NCI-H748 (cell line): ENCODE measurements around the gene RUNX1.

Experiments used
- DNase-seq: peaks from one replicate; lab custom pipeline; 2025; ENCODE audit not compliant: unreplicated experiment; lab: John Stamatoyannopoulos, UW

RUNX1 gene

DNA sequence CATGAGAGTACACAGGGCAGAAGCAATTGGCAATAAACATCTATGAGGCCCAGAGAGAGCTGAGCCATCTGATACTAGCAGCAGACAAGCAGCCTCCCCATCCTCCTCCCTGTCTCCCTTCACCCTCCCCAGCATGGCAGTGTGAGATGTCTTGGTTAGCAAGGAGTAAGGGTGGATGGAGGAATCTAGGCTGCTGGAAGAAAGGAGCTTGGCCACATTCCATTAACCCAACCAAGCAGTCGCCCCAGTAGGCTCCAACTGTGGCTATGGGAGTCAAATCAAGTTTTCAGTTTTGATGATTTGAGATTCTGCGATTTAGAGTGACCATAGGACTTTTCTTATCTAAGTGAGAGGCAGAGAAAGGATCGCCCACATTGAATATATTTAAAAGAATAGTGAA lies 12.9 kb upstream of the RUNX1 start:
- DNase-seq = no peak

GRCh38 chr21:35059742-35060141 lies 10.6 kb upstream of the RUNX1 start:
- no peak for DNase-seq

DNA sequence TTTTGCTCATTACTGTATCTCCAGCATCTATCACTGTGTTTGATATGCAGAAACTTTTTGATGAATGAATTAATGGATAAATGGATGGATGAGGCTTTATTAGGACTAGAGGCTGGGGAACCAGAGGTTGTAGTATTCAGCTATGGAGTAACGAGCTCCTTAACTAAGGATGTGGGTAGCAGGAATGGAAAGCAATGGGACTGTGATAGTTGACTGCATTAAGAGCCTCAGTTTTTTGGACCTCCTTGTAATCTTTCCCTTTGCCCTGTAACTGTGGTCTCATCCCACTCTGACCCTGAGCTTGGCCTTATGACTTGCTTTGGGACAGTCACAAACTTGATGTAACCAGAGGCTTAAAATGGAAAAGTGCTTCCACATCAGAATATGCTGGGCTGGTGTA lies 9.0 kb upstream of the RUNX1 start:
- no peak for DNase-seq

DNA sequence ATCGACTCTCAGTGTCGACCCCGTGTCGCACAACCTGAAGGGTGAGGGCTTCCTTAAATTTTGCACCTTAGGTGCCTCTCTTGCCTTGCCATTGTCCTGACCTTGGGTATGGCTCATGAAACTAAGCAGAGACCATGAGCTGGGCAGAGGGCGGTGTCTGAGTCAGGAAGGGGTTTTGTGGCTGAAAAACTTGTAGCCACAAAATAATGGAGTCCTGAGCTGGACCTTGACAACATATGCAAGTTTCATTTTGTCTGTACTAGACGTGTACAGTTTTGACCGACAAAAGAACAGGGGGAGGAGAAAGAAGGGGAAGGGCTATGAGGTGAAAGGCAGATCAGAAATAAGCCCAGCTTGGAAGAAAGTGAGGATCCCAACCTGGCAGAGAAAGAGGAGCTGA lies 8.3 kb upstream of the RUNX1 start:
- DNase-seq = no peak

GRCh38 chr21:35053356-35054096 lies 4.4 kb upstream of the RUNX1 start:
- no peak for DNase-seq

GRCh38 chr21:35052801-35053200 lies 3.7 kb upstream of the RUNX1 start:
- no peak for DNase-seq

- DNase-seq = peak; percentile 62
These were observed 2.3 kb upstream of the RUNX1 start for GRCh38 chr21:35051287-35051818.

DNA sequence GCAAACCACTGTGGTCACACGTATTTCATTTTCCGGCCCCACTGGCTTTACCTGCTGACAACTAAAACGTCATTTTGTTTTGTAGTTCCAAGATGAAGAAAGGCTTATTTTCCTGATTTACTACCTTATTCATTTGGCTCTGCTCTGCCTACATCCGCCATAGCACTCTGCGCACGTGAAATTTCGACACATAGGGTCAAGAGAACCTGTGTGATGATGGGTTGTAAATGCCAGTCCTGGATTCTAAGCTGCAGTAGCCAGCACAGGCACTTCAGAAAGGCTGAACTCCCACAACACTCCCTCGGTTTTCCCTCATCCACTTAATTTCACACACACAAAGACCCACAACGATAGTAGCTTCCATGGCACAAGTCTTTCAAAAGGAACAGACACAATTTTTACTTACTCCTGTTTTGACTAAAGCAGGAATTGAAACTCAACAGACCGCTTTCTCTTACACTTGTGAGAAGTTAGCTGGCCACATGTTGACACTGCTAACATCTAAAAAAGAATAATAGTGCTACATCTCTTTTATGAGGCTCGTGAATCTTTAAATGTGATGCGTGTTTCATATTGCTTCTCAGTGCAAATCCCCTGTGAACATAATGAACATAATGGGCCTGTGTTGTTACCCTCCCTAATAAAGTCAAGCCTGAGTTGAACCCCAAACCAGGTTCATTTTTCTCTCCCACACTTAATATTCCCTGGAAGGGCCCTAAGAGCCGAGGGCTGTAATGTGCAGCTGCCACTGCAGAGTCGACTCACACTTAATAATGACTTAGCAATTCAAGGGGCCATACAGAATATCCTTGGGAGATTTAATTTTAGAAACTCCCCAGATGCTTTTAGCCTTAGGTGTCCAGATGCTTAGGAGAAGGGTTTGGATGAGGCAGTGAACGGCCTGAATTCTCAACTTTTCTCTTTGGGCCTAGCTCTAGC lies 1.5 kb upstream of the RUNX1 start:
- no peak for DNase-seq

DNA sequence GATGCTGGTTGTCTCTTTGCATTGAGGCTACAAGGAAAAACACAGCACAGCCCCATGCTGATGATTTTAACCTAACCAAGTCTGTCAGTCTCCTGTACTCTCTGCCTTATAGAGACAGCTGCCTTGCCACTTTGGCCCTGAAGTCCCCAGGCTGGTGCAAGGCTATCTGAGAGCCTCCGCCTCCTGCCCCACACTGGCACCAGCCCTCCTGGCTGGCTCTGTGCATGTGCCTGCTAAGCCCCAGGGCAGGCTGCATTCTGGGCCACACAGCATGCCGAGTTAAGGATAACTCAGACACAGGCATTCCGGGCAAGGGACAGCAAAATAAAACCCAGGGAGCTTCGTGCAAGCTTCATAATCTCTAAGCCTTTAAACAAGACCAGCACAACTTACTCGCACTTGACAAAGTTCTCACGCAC lies 910 bp downstream of the RUNX1 start:
- no peak for DNase-seq

- DNase-seq = no peak
These were observed 2.2 kb downstream of the RUNX1 start for GRCh38 chr21:35046880-35047229.

GRCh38 chr21:35046263-35046624 lies 2.9 kb downstream of the RUNX1 start:
- DNase-seq = no peak

DNA sequence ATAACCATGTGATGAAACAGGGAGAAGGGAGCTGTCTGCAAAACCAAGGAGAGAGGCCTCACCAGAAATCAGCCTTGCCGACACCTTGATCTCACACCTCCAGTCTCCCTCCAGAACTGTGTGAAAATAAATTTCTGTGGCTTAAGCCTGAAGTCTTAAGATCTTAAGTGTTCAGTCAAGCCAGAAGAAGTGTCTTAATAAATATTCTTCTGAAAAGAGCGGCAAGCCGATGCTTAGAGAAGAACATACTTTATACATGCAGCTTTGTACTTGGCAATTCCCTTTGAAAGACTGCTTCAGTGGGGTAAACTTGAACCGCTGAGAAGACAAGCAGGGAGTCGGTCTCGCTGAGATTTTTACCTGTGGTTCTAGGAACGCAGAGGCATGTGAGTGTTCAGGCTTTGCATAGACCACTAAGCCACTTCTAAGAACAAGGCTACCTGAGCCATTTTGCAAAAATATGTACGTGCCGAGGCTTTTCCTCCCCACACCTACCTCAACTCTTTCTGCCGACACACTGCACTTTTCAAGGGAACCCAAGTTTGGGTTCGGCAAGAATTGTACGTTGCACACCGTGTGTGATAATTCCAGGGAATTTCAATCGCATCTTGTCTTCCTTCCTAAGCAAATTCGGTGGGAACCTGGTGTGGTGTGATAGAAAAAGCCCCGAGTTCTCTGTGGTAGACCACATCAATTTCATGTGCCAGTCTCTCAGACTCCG lies 3.4 kb downstream of the RUNX1 start:
- no peak for DNase-seq

DNA sequence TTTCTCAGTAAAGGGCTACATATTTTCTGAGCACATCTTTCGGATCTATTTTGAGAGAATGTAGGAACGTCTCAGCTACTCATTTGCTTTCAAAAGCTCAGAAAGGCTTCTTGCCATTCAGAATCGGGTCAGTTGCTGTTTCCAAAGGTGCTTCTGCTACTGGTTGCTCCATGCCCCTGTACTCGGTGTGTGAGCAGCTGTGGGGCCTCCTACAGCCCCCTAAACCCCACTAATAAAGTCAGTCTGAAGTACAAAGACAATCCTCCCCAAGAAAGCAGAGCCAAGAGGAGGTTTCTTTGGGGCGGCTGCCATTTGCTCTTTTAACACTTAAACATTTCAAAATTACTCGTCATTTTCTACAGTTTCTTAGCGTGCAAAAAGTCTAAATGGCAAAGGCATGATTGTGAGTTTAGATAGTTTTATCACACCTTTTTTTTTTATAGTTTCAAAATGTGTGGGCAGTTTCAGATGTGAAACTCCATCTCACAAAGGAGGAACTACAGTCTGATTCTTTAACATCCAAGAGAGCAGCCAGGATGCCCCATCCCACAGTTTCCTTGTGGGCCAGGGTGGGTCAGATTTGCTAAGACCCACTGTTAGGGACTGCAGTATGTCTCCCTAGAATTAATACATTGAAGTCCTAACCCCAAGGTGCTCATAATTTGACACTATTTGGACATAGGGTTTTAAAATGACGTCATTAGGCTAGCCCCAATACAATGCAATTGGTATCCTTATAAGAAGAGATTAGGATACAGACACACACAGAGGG lies 4.1 kb downstream of the RUNX1 start:
- no peak for DNase-seq

DNA sequence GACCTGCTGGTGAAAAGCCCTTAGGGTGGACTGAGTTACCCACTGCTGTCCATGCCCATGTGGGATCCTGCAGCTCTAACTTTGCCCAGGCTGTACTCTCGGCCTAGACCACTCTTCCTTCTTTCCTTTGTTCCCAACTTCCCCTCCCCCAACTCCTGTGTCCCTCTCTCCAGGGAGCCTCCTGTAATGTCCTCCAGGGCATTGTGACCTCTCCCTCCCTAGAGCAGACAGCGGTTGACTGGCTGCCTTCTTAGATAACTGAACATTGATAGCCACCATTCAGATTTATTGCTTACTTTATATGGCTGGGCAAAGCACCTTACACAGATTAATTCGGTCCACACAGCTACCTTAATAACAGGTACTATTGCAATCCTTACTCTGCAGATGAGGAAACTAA lies 5.0 kb downstream of the RUNX1 start:
- DNase-seq = no peak

DNA sequence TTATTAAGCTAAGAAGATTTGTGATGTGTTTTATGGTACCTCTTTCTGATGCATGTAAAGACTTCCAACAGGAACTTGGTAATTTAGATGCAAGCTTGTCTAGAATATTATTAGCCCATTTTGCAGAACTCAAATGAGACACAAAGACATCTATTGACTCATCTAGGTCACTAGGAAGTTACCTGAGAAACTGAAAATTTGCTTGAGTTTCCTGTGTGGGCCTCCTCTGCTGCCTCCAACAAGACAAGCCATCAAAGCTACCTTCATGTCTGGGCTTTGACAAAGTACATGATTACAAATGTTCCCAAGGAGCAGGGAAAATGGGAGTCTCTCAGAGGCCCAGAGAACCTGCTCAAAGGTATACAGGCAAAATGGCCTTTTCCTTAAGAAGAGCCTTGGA lies 5.6 kb downstream of the RUNX1 start:
- DNase-seq = no peak

- DNase-seq = no peak
These were observed 6.3 kb downstream of the RUNX1 start for GRCh38 chr21:35042836-35043235.

DNA sequence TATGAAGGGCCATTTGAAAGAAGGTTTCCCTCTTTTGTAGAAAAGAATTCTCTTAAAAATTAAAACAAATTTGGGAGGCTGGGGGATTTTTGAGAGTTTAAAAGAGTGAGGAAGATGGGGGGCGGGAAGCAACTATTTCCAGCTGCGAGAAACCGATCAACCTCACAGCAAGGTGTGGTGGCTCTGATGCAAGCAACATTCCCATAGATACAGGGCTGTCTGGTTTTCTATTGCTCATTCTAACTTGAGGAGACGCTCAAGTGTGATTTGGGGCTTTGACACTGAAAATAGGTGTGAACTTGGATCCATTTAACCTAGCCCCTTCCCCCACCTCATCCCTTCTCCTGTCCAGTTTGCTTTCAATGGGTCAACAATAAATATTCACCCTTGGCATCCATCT lies 7.2 kb downstream of the RUNX1 start:
- no peak for DNase-seq

DNA sequence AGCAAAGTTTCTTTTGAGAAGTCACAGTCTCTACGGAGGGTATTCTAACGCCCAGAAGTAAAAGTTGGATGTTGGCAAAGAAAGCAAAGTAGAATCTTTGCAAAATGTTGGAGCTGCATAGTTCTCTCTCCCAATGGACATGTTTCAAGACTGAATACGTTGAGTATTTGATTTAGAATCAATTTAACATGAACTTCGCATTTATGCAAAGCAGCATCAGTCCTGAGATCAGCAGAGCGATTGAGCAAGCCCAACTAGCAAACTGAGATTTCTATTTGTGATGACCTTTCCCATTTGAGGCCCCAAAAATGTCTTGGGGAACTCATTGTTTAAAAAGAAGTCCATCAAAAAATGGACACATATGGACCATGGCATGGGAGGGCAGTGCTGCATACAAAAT lies 8.0 kb downstream of the RUNX1 start:
- no peak for DNase-seq

GRCh38 chr21:35039595-35040289 lies 9.4 kb downstream of the RUNX1 start:
- DNase-seq = no peak

- DNase-seq = no peak
These were observed 10.3 kb downstream of the RUNX1 start for GRCh38 chr21:35038772-35039319.
